ENCODE data around the gene NRSN1. TPM values are rescaled to one million over a fixed set of nuclear protein-coding genes. Genes with fewer than 3 reads are reported as not detected.

The NRSN1 gene
- total and polyA plus RNA-seq, 2 of the 13 experiments (the other 11 are each of a cell fraction or from before 2014, with no cell fraction given) = not detected

GRCh38 chr6:24078200-24078599 is 47.8 kb upstream of the NRSN1 start (continued):
- no peak for TF ChIP-seq THAP9 (CRISPR knock-in tag; IDR thresholded peaks at IDR 0.05; ENCODE audit: borderline replicate concordance)
- TF ChIP-seq MXD4 (CRISPR knock-in tag; IDR thresholded peaks at IDR 0.05) = no peak

- CTCF ChIA-PET (ENCODE audit: low intra/inter-chr PET ratio, low total read pairs) = no interaction called here
These were observed 46.9 kb upstream of the NRSN1 start for GRCh38 chr6:24079076-24079475.

More at GRCh38 chr6:24079076-24079475, 46.9 kb upstream of the NRSN1 start:
- Histone ChIP-seq H3K9me3 (ENCODE audit: low read length) (no peaks in the 10 kb centered on the region), H3K4me2 (ENCODE audit: low read depth, low read length) (no peak overlapping the region), H3K79me2 (ENCODE audit: insufficient read depth, low read length) (no peaks in the 10 kb centered on the region), H3K4me1 (ENCODE audit: insufficient read depth, low read length) (no peaks in the 10 kb centered on the region), H3K27me3 (ENCODE audit: control insufficient read depth in 1 of 2, insufficient read depth in 2 of 2, low read length in 2 of 2) (no peaks in the 10 kb centered on the region), H3K9ac (ENCODE audit: insufficient read depth, low read depth, low read length) (no peak overlapping the region), H3K4me3 (replicated peaks in 1 of 3; ENCODE audit: insufficient read depth in 1 of 3, low read depth in 2 of 3, low read length in 3 of 3) (no peak overlapping the region), H2AFZ (ENCODE audit: low read length) (no peak overlapping the region), H3K27ac (ENCODE audit: extremely low read length, insufficient read depth, low read length) (no peak overlapping the region), H4K20me1 (ENCODE audit: insufficient read depth, low read length) (no peaks in the 10 kb centered on the region), H3K36me3 (replicated peaks in 1 of 2; ENCODE audit: control insufficient read depth in 1 of 2, insufficient read depth in 2 of 2, low read length in 2 of 2) (no peaks in the 10 kb centered on the region)
- FAIRE-seq (no peak), DNase-seq (ENCODE audit: low spot score) (no peak), ATAC-seq (no peak)
- in situ Hi-C loops (cut with HindIII; ENCODE audit: extremely low pct_ligation_motif_present, low pct_unique_long_range_greater_than_20kb) (no loop called here), intact Hi-C loops (cut with micrococcal nuclease; ENCODE audit: unreplicated experiment) (no loop called here)
- POLR2A ChIA-PET = no interaction called here
- no TSS peak for BruUV-seq (replicated peaks)
- TF ChIP-seq KDM5A (IDR thresholded peaks at IDR 0.05; ENCODE audit: borderline replicate concordance, low read length) = no peak
- no peak for TF ChIP-seq CBX2 (IDR thresholded peaks at IDR 0.05; ENCODE audit: low read depth, low read length)
- TF ChIP-seq CBX2 (CRISPR knock-in tag; IDR thresholded peaks at IDR 0.05; ENCODE audit: low read depth) = no peak
- no peak for TF ChIP-seq MTERF4 (CRISPR knock-in tag; IDR thresholded peaks at IDR 0.05)
- 71% methylated on average over 2 of the region's 2 CpGs for WGBS (ENCODE audit: low lambda C conversion rate)
